Endodermal cell (in vitro differentiated cells): Measurements from ENCODE around the gene CECR2. TPM values are rescaled to one million over a fixed set of nuclear protein-coding genes. Genes with fewer than 3 reads are reported as not detected.

Source experiments
- DNase-seq: peaks from one replicate; pipeline ENCODE4 v3.0.0-alpha.2; 2017
- H3K27ac ChIP-seq: 2 replicates; pipeline ENCODE4 v1.5.1; 2013; ENCODE audit warnings: mild to moderate bottlenecking, low read depth, low read length, moderate library complexity
- H3K27me3 ChIP-seq: 2 replicates; pipeline ENCODE4 v1.6.1; 2013; ENCODE audit warnings: mild to moderate bottlenecking, low read length, moderate library complexity; ENCODE audit not compliant: insufficient read depth, control insufficient read depth, poor library complexity, severe bottlenecking
- H3K36me3 ChIP-seq: 2 replicates; pipeline ENCODE4 v1.7.0; 2013; ENCODE audit warnings: mild to moderate bottlenecking, low read length, moderate library complexity; ENCODE audit not compliant: control insufficient read depth, insufficient read depth
- H3K4me1 ChIP-seq: one replicate; pipeline ENCODE4 v1.7.0; 2013; ENCODE audit warnings: low read length; ENCODE audit not compliant: control insufficient read depth, insufficient read depth
- H3K4me3 ChIP-seq: 2 replicates; pipeline ENCODE4 v1.5.1; 2013; ENCODE audit warnings: mild to moderate bottlenecking, low read length, moderate library complexity
- H3K9ac ChIP-seq: 2 replicates; pipeline ENCODE4 v1.6.1; 2013; ENCODE audit warnings: mild to moderate bottlenecking, low read length, moderate library complexity; ENCODE audit not compliant: poor library complexity, severe bottlenecking; ENCODE audit errors: extremely low read depth
- H3K9me3 ChIP-seq: 2 replicates; pipeline ENCODE4 v1.6.1; 2013; ENCODE audit warnings: mild to moderate bottlenecking, low read length, moderate library complexity; ENCODE audit not compliant: control insufficient read depth
- H3K27ac Mint-ChIP-seq: 2 replicates; pipeline ENCODE4 v1.8.0; 2020; ENCODE audit warnings: mixed read lengths
- H3K27me3 Mint-ChIP-seq: 2 replicates; pipeline ENCODE4 v1.8.0; 2021; ENCODE audit warnings: mild to moderate bottlenecking, mixed read lengths; ENCODE audit not compliant: insufficient read depth
- H3K36me3 Mint-ChIP-seq: 2 replicates; pipeline ENCODE4 v1.8.0; 2020; ENCODE audit warnings: low read depth, mixed read lengths
- H3K4me1 Mint-ChIP-seq: 2 replicates; pipeline ENCODE4 v1.8.0; 2020; ENCODE audit warnings: mixed read lengths
- H3K4me3 Mint-ChIP-seq: 2 replicates; pipeline ENCODE4 v1.8.0; 2020; ENCODE audit warnings: mild to moderate bottlenecking, moderate library complexity, mixed read lengths
- H3K9me3 Mint-ChIP-seq: 2 replicates; pipeline ENCODE4 v1.8.0; 2020; ENCODE audit warnings: mild to moderate bottlenecking, mixed read lengths
- WGBS, 2 experiments: methylation state at CpG; one replicate each; pipeline versions ENCODE4 v1.1.5 to v1.1.7; 2013; ENCODE audit warnings: missing lambda C conversion rate in 2 of 2, mixed read lengths in 1 of 2; ENCODE audit not compliant: insufficient coverage in 1 of 2, insufficient read length in 1 of 2; 5-methylcytosine and 5-hydroxymethylcytosine counted together
- total RNA-seq, 2 donors: library from RNA; stranded (reverse); fragmentation: NEBNext Ultra II Directional in 1 of 2; extraction: Animal tissue kit (Norgen Biotek cat#: 25700) in 1 of 2; gene quantifications; 2 replicates in 1 of 2; 3 replicates in 1 of 2; pipeline ENCODE4 v1.2.1, GENCODE V29; 2021
- TF ChIP-seq, protein P1 (sequence below): fragments of 200-600 bp; sonication (generic); conservative IDR thresholded peaks from 2 replicates; pipeline ENCODE4 v1.5.0; 2021; ENCODE audit warnings: antibody characterized with exemption, mild to moderate bottlenecking

Gene CECR2
- total RNA-seq, 2 donors from 2014 or later: 98.9 to 105 TPM

DNA sequence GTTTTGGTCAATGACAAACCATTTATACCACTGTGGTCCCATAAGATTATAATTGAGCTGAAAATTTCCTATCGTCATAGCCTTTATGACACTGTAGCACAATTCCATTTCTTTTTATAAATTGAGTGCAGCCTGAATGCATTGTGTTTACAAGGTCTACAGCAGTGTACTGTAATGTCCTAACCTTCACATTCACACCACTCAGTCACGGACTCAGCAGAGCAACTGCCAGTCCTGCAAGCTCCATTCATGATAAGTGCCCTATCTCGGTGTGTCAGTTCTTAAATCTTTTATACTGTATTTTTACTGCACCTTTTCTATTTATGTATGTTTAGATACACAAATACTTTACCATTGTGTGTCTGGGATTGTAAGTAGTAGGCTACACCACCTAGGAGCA, 138.8 kb downstream of the CECR2 start:
- Mint-ChIP-seq H3K36me3 (peaks cover 77% of the 10 kb centered on the region), H3K4me1 (no peaks in the 10 kb centered on the region), H3K9me3 (no peaks in the 10 kb centered on the region), H3K27ac (no peak overlapping the region), H3K4me3 (no peak overlapping the region), H3K27me3 (no peaks in the 10 kb centered on the region)
- no peak for DNase-seq
- Histone ChIP-seq H3K9ac (no peak overlapping the region), H3K9me3 (no peaks in the 10 kb centered on the region), H3K36me3 (peaks cover 85% of the 10 kb centered on the region), H3K4me1 (no peaks in the 10 kb centered on the region), H3K4me3 (no peak overlapping the region), H3K27me3 (no peaks in the 10 kb centered on the region), H3K27ac (no peak overlapping the region)
- WGBS, 2 experiments: 90 to 94% methylated on average over 2 of the region's 3 CpGs
- TF ChIP-seq, protein P1, sequence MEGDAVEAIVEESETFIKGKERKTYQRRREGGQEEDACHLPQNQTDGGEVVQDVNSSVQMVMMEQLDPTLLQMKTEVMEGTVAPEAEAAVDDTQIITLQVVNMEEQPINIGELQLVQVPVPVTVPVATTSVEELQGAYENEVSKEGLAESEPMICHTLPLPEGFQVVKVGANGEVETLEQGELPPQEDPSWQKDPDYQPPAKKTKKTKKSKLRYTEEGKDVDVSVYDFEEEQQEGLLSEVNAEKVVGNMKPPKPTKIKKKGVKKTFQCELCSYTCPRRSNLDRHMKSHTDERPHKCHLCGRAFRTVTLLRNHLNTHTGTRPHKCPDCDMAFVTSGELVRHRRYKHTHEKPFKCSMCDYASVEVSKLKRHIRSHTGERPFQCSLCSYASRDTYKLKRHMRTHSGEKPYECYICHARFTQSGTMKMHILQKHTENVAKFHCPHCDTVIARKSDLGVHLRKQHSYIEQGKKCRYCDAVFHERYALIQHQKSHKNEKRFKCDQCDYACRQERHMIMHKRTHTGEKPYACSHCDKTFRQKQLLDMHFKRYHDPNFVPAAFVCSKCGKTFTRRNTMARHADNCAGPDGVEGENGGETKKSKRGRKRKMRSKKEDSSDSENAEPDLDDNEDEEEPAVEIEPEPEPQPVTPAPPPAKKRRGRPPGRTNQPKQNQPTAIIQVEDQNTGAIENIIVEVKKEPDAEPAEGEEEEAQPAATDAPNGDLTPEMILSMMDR: no peak

- Histone ChIP-seq H3K27ac (no peak overlapping the region), H3K27me3 (no peaks in the 10 kb centered on the region), H3K9me3 (no peaks in the 10 kb centered on the region), H3K9ac (no peak overlapping the region), H3K4me1 (no peaks in the 10 kb centered on the region), H3K36me3 (peaks cover 75% of the 10 kb centered on the region), H3K4me3 (no peak overlapping the region)
- Mint-ChIP-seq H3K4me3 (no peak overlapping the region), H3K4me1 (peaks cover 9% of the 10 kb centered on the region), H3K9me3 (no peaks in the 10 kb centered on the region), H3K27me3 (no peaks in the 10 kb centered on the region), H3K27ac (no peak overlapping the region), H3K36me3 (peaks cover 73% of the 10 kb centered on the region)
- 94 to 95% methylated on average over 4 of the region's 4 CpGs for WGBS, 2 experiments
- DNase-seq: no peak
- TF ChIP-seq, protein P1: no peak
These were observed 143.7 kb downstream of the CECR2 start for GRCh38 chr22:17512960-17513359.

GRCh38 chr22:17513612-17514011, 144.4 kb downstream of the CECR2 start:
- 85% methylated on average over 1 to 2 of the region's 2 CpGs for WGBS, 2 experiments
- Mint-ChIP-seq H3K27me3 (no peaks in the 10 kb centered on the region), H3K9me3 (no peaks in the 10 kb centered on the region), H3K4me3 (no peak overlapping the region), H3K36me3 (peaks cover 73% of the 10 kb centered on the region), H3K4me1 (peaks cover 15% of the 10 kb centered on the region), H3K27ac (no peak overlapping the region)
- Histone ChIP-seq H3K27me3 (no peaks in the 10 kb centered on the region), H3K4me1 (no peaks in the 10 kb centered on the region), H3K4me3 (no peak overlapping the region), H3K9me3 (no peaks in the 10 kb centered on the region), H3K36me3 (peaks cover 75% of the 10 kb centered on the region), H3K9ac (no peak overlapping the region), H3K27ac (no peak overlapping the region)
- TF ChIP-seq, protein P1: no peak
- no peak for DNase-seq
